Keratinocyte (primary cell): ENCODE results near the gene TRIM56.

Experiments used
- EZH2 ChIP-seq: IDR thresholded peaks from one replicate; pipeline ENCODE4 v1.6.1; 2012; ENCODE audit warnings: inconsistent platforms, mild to moderate bottlenecking, low read length, moderate library complexity
- TF ChIP-seq, protein P1 (sequence below), 3 experiments: IDR thresholded peaks in 1 of 3; conservative IDR thresholded peaks in 1 of 3; optimal IDR thresholded peaks in 1 of 3; 2 replicates in 2 of 3; 3 replicates in 1 of 3; pipeline versions ENCODE3 to v1.5.1; 2011; ENCODE audit warnings: low read length in 3 of 3, mild to moderate bottlenecking in 3 of 3, moderate library complexity in 2 of 3, control low read depth in 1 of 3, inconsistent platforms in 1 of 3; ENCODE audit not compliant: insufficient read depth in 2 of 3; ENCODE audit errors: extremely low read depth in 1 of 3

DNA sequence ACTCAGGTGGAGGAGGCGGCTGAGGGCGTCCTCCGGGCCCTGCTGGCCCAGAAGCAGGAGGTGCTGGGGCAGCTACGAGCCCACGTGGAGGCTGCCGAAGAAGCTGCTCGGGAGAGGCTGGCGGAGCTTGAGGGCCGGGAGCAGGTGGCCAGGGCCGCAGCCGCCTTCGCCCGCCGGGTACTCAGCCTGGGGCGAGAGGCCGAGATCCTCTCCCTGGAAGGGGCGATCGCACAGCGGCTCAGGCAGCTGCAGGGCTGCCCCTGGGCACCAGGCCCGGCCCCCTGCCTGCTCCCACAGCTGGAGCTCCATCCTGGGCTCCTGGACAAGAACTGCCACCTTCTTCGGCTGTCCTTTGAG lies 2.8 kb downstream of the TRIM56 start:
- TF ChIP-seq, protein P1, sequence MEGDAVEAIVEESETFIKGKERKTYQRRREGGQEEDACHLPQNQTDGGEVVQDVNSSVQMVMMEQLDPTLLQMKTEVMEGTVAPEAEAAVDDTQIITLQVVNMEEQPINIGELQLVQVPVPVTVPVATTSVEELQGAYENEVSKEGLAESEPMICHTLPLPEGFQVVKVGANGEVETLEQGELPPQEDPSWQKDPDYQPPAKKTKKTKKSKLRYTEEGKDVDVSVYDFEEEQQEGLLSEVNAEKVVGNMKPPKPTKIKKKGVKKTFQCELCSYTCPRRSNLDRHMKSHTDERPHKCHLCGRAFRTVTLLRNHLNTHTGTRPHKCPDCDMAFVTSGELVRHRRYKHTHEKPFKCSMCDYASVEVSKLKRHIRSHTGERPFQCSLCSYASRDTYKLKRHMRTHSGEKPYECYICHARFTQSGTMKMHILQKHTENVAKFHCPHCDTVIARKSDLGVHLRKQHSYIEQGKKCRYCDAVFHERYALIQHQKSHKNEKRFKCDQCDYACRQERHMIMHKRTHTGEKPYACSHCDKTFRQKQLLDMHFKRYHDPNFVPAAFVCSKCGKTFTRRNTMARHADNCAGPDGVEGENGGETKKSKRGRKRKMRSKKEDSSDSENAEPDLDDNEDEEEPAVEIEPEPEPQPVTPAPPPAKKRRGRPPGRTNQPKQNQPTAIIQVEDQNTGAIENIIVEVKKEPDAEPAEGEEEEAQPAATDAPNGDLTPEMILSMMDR (optimal IDR thresholded peaks at IDR 0.05 in 1 of 3, IDR thresholded peaks at IDR 0.05 in 1 of 3, conservative IDR thresholded peaks at IDR 0.05 in 1 of 3; ENCODE audit: extremely low read depth in 1 of 3, insufficient read depth in 2 of 3, low read length in 3 of 3), result no peak
- no peak for TF ChIP-seq EZH2
